Measurements from ENCODE around the gene ARHGAP20.

GRCh38 chr11:110527146-110527545 is 185.1 kb downstream of the ARHGAP20 start:
- no peak for TF ChIP-seq EZH2phosphoT487 (IDR thresholded peaks at IDR 0.05; ENCODE audit: insufficient read depth, low read depth)
- no peak for TF ChIP-seq EZH2 (IDR thresholded peaks at IDR 0.05; ENCODE audit: insufficient read depth, poor library complexity, severe bottlenecking)

Data from GM23248 (cell line).